HEK293T (cell line): ENCODE results near the gene FGFR1OP2.
"Not testable (repeated sequence)": the region's sequence is repeated elsewhere in the genome, so short reads cannot be mapped to it uniquely, and the experiment has no call there.

Source experiments
- CTCF ChIA-PET: fragments of 350-600 bp; formaldehyde crosslinking; extraction: SDS; loops from one replicate; lab custom pipeline; 2021; ENCODE audit warnings: antibody characterized with exemption, inconsistent platforms; lab: Yijun Ruan, JAX
- POLR2A ChIA-PET: fragments of 350-600 bp; formaldehyde crosslinking; extraction: SDS; loops from one replicate; lab custom pipeline; 2020; ENCODE audit warnings: antibody characterized with exemption, inconsistent platforms; lab: Yijun Ruan, JAX
- DNase-seq: peaks from one replicate; pipeline ENCODE4 v3.0.0; 2012; ENCODE audit warnings: mixed read lengths; ENCODE audit errors: extremely low spot score
- ARNT ChIP-seq: fragments of 450-650 bp; IDR thresholded peaks from 2 replicates; pipeline ENCODE4 v1.6.1; 2017; ENCODE audit warnings: mild to moderate bottlenecking
- BHLHE40 ChIP-seq: fragments of 450-650 bp; IDR thresholded peaks from 2 replicates; pipeline ENCODE4 v1.6.1; 2016; ENCODE audit warnings: mild to moderate bottlenecking, moderate library complexity, borderline replicate concordance
- CTBP1 ChIP-seq: fragments of 450-650 bp; IDR thresholded peaks from 2 replicates; pipeline ENCODE4 v1.6.1; 2016; ENCODE audit warnings: borderline replicate concordance
- ELF4 ChIP-seq: fragments of 450-650 bp; IDR thresholded peaks from 2 replicates; pipeline ENCODE4 v1.6.1; 2017; ENCODE audit warnings: antibody characterized with exemption
- FOXA1 ChIP-seq: fragments of 450-650 bp; IDR thresholded peaks from 2 replicates; pipeline ENCODE4 v1.6.1; 2016; ENCODE audit warnings: mild to moderate bottlenecking
- FOXK2 ChIP-seq: fragments of 450-650 bp; IDR thresholded peaks from 2 replicates; pipeline ENCODE4 v1.6.1; 2016; ENCODE audit warnings: mild to moderate bottlenecking
- FOXM1 ChIP-seq: fragments of 450-650 bp; IDR thresholded peaks from 2 replicates; pipeline ENCODE4 v1.6.1; 2017; ENCODE audit warnings: mild to moderate bottlenecking, borderline replicate concordance
- HDGF ChIP-seq: fragments of 450-650 bp; IDR thresholded peaks from 2 replicates; pipeline ENCODE4 v1.6.1; 2017; ENCODE audit warnings: antibody characterized with exemption, borderline replicate concordance
- L3MBTL2 ChIP-seq: fragments of 450-650 bp; conservative IDR thresholded peaks from 2 replicates; pipeline ENCODE4 v1.6.1; 2016; ENCODE audit warnings: mild to moderate bottlenecking
- LEF1 ChIP-seq: fragments of 450-650 bp; IDR thresholded peaks from 2 replicates; pipeline ENCODE4 v1.6.1; 2017; ENCODE audit warnings: mild to moderate bottlenecking, borderline replicate concordance
- NFRKB ChIP-seq: fragments of 450-650 bp; IDR thresholded peaks from 2 replicates; pipeline ENCODE4 v1.6.1; 2016; ENCODE audit warnings: mild to moderate bottlenecking, moderate library complexity
- PKNOX1 ChIP-seq: fragments of 450-650 bp; IDR thresholded peaks from 2 replicates; pipeline ENCODE4 v1.6.1; 2016
- SP1 ChIP-seq: fragments of 450-650 bp; IDR thresholded peaks from 2 replicates; pipeline ENCODE4 v1.6.1; 2017
- SUZ12 ChIP-seq: fragments of 450-650 bp; IDR thresholded peaks from 2 replicates; pipeline ENCODE4 v1.6.1; 2016; ENCODE audit warnings: mild to moderate bottlenecking
- TARDBP ChIP-seq: fragments of 450-650 bp; IDR thresholded peaks from 2 replicates; pipeline ENCODE4 v1.6.1; 2016
- ZNF384 ChIP-seq: fragments of 450-650 bp; IDR thresholded peaks from 2 replicates; pipeline ENCODE4 v1.6.1; 2016

Gene FGFR1OP2

DNA sequence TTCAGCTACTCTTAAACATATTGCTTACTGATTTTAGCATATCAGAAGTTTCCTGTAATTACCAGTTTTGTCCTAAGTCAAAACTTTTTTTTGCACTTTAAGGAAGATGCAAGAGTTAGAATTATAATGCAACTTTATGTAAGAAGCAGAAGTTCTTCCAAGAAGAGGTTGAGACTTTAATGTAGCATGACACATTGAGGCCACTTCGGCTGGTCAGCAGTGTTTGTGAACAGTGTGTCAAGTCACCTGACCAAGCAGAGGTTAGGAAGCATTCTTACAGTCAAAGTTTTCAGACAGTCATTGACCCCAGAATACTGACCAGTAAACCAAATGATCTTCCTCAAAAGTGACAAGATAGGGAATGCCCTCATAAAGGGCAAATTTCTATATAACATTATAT is 15.2 kb downstream of the FGFR1OP2 start:
- ChIA-PET POLR2A (no interaction called here), CTCF (no interaction called here)
- no peak for DNase-seq
- TF ChIP-seq TARDBP (no peak), FOXA1 (no peak), HDGF (no peak), ARNT (no peak), L3MBTL2 (no peak), LEF1 (no peak), SUZ12 (no peak), NFRKB (no peak), ELF4 (no peak), FOXK2 (no peak), PKNOX1 (no peak), FOXM1 (no peak), ZNF384 (no peak), CTBP1 (no peak), SP1 (no peak), BHLHE40 (no peak)

- ChIA-PET POLR2A (no interaction called here), CTCF (no interaction called here)
- no peak for DNase-seq
- TF ChIP-seq NFRKB = no peak
Observed at GRCh38 chr12:26954027-26954426, 15.8 kb downstream of the FGFR1OP2 start.

GRCh38 chr12:26961391-26961790 is 23.1 kb downstream of the FGFR1OP2 start:
- DNase-seq = not testable (repeated sequence)
- CTCF ChIA-PET = interaction anchor here (0.5 kb wide), 1 partner anchor 11 kb away, joined by 4 read pairs; no protein-coding TSS in a partner anchor
- POLR2A ChIA-PET = interaction anchor here (0.8 kb wide), 1 partner anchor 9 kb away, joined by 3 read pairs; no protein-coding TSS in a partner anchor

DNA sequence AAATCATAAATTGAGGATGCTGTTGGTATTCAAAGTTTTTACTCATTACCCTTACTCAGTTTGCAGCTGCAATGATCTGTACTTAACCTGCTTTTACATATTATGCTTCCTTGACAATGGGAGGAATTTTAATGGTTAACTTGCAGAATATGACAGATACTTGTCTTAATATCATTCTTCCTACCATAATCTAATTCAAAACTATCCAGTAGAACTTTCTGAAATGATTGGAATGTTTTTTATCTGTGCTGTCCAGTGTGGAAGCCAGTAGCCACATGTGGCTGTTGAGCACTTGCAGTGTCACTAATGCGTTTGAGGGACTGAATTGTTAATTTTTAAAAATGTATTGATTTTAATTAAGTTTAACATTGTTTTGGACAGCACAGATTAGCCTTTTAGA is 23.5 kb downstream of the FGFR1OP2 start:
- ChIA-PET CTCF (no interaction called here), POLR2A (no interaction called here)
- no peak for DNase-seq
- no peak for TF ChIP-seq ARNT
- no peak for TF ChIP-seq BHLHE40
- TF ChIP-seq SP1 = no peak
- TF ChIP-seq FOXA1 = no peak
- TF ChIP-seq NFRKB = no peak
- TF ChIP-seq CTBP1 = no peak
- no peak for TF ChIP-seq FOXM1
- TF ChIP-seq ZNF384 = no peak
- TF ChIP-seq HDGF = no peak
- TF ChIP-seq L3MBTL2 = no peak
- TF ChIP-seq PKNOX1 = no peak
- TF ChIP-seq TARDBP = no peak
- TF ChIP-seq FOXK2 = no peak

DNA sequence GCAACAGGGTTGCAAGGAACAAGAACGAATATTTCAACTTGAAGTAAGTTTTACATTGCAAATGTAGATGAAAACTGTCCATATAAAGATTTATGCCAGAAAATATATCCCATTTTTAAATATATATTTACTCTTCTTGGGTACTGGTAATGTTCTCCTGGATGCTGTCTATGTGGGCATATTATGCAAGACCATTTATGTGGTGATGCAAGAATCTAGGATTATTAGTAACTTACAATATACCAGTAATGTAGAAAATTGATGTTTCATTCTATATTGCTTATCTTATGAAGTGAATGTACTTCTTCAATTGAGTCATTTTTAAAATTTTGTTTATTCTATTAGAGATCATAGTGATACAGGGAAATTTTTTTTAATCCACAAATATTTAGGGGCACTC is 25.1 kb downstream of the FGFR1OP2 start:
- no peak for DNase-seq
- ChIA-PET POLR2A (no interaction called here), CTCF (no interaction called here)
- TF ChIP-seq ARNT (no peak), ELF4 (no peak), BHLHE40 (no peak), TARDBP (no peak), FOXA1 (no peak), L3MBTL2 (no peak), CTBP1 (no peak), SP1 (no peak), SUZ12 (no peak), LEF1 (no peak), FOXM1 (no peak)

DNA sequence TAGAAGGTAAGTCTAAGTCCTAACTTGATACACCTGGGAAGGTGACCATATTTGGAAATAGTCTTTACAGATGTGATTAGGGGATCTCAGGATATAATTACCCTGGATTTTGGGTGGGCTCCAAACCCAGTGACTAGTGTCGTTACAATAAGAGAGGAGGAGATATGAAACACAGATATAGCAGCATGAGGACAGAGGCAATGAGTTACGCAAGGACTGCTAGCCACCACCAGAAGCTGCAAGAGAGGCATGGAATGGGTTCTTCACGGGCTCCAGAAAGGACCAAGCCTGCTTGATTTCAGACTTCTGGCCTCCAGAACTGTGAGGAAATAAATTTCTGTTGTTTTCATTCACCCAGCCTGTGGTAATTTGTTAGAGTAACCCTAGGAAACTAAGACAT is 28.6 kb downstream of the FGFR1OP2 start:
- CTCF ChIA-PET = no interaction called here
- POLR2A ChIA-PET = no interaction called here
- DNase-seq = no peak
- TF ChIP-seq SP1 (no peak), NFRKB (no peak)

- ChIA-PET POLR2A (no interaction called here), CTCF (no interaction called here)
- no peak for TF ChIP-seq ARNT
- TF ChIP-seq TARDBP = no peak
- TF ChIP-seq SP1 = no peak
- TF ChIP-seq HDGF = no peak
- TF ChIP-seq SUZ12 = no peak
- no peak for TF ChIP-seq L3MBTL2
- TF ChIP-seq PKNOX1 = no peak
- TF ChIP-seq BHLHE40 = no peak
- TF ChIP-seq CTBP1 = no peak
- TF ChIP-seq LEF1 = no peak
- TF ChIP-seq ZNF384 = no peak
- no peak for TF ChIP-seq FOXK2
- no peak for TF ChIP-seq FOXM1
- TF ChIP-seq ELF4 = no peak
- TF ChIP-seq FOXA1 = no peak
- no peak for TF ChIP-seq NFRKB
- DNase-seq = no peak
Observed at GRCh38 chr12:26970136-26970535, 31.9 kb downstream of the FGFR1OP2 start.
